CD8-positive, alpha-beta memory T cell (primary cell): ENCODE data around the gene MRPL41. TPM values are rescaled to one million over a fixed set of nuclear protein-coding genes. Genes with fewer than 3 reads are reported as not detected.
"Not testable (repeated sequence)": the region's sequence is repeated elsewhere in the genome, so short reads cannot be mapped to it uniquely, and the experiment has no call there.

Experiments used
- CTCF ChIA-PET: fragments of 350-600 bp; sonication (Branson Sonifier 250); formaldehyde crosslinking; loops from one replicate; lab custom pipeline; 2021; ENCODE audit warnings: antibody characterized with exemption; lab: Charles Lee
- POLR2A ChIA-PET: fragments of 350-600 bp; sonication (Branson Sonifier 250); formaldehyde crosslinking; loops from one replicate; lab custom pipeline; 2021; ENCODE audit warnings: antibody characterized with exemption; lab: Charles Lee
- DNase-seq, 5 donors: peaks; one replicate each; pipeline versions ENCODE4 v3.0.0 to v3.0.0-alpha.2; 2020 to 2022; ENCODE audit warnings: mixed read lengths in 1 of 5
- H3K27ac ChIP-seq: one replicate; pipeline ENCODE4 v1.7.0; 2013; ENCODE audit warnings: low read depth, mild to moderate bottlenecking, low read length, moderate library complexity
- H3K27me3 ChIP-seq: 2 replicates; pipeline ENCODE4 v1.7.0; 2013; ENCODE audit warnings: low read length, mild to moderate bottlenecking; ENCODE audit not compliant: insufficient read depth, poor library complexity, severe bottlenecking
- H3K36me3 ChIP-seq: 2 replicates; pipeline ENCODE4 v1.7.0; 2013; ENCODE audit warnings: mild to moderate bottlenecking, low read length, moderate library complexity; ENCODE audit not compliant: insufficient read depth
- H3K4me1 ChIP-seq: 2 replicates; pipeline ENCODE4 v1.7.0; 2013; ENCODE audit warnings: mild to moderate bottlenecking, low read length, moderate library complexity; ENCODE audit not compliant: insufficient read depth
- H3K4me3 ChIP-seq: 2 replicates; pipeline ENCODE4 v1.7.0; 2013; ENCODE audit warnings: mild to moderate bottlenecking, low read length
- H3K9me3 ChIP-seq: 2 replicates; pipeline ENCODE4 v1.7.0; 2013; ENCODE audit warnings: mild to moderate bottlenecking, low read length
- H3K27ac Mint-ChIP-seq, 8 donors: one replicate each; pipeline ENCODE4 v1.8.0; 2020 to 2021; ENCODE audit warnings: mixed read lengths in 8 of 8, mild to moderate bottlenecking in 6 of 8, inconsistent platforms in 3 of 8, moderate library complexity in 3 of 8
- H3K27me3 Mint-ChIP-seq, 2 donors: one replicate each; pipeline ENCODE4 v1.8.0; 2020 to 2021; ENCODE audit warnings: mixed read lengths in 2 of 2, mild to moderate bottlenecking in 1 of 2, moderate library complexity in 1 of 2
- H3K36me3 Mint-ChIP-seq, 3 donors: one replicate each; pipeline ENCODE4 v1.8.0; 2020 to 2021; ENCODE audit warnings: mixed read lengths in 3 of 3, inconsistent platforms in 1 of 3, mild to moderate bottlenecking in 1 of 3
- H3K4me1 Mint-ChIP-seq, 3 donors: one replicate each; pipeline ENCODE4 v1.8.0; 2020 to 2021; ENCODE audit warnings: mixed read lengths in 3 of 3, inconsistent platforms in 1 of 3, mild to moderate bottlenecking in 1 of 3
- H3K4me3 Mint-ChIP-seq, 7 donors: one replicate each; pipeline ENCODE4 v1.8.0; 2020 to 2021; ENCODE audit warnings: mixed read lengths in 7 of 7, mild to moderate bottlenecking in 6 of 7, moderate library complexity in 4 of 7, inconsistent platforms in 2 of 7
- H3K9me3 Mint-ChIP-seq, 5 donors: one replicate each; pipeline ENCODE4 v1.8.0; 2020 to 2022; ENCODE audit warnings: mixed read lengths in 5 of 5, mild to moderate bottlenecking in 3 of 5, moderate library complexity in 2 of 5, inconsistent platforms in 1 of 5
- polyA plus RNA-seq: library from polyadenylated mRNA; unstranded; fragments of 300-500 nt; fragmentation: Illumina TruSeq; gene quantifications from one replicate; pipeline ENCODE4 v1.2.3, GENCODE V29; 2021
- total RNA-seq, 2 experiments: library from RNA; stranded (reverse); gene quantifications; one replicate each; pipeline ENCODE4 v1.2.3, GENCODE V29; 2021

MRPL41 gene
- total and polyA plus RNA-seq, 3 experiments from 2014 or later, result 44.9 to 68.2 (median 65.9) TPM

DNA sequence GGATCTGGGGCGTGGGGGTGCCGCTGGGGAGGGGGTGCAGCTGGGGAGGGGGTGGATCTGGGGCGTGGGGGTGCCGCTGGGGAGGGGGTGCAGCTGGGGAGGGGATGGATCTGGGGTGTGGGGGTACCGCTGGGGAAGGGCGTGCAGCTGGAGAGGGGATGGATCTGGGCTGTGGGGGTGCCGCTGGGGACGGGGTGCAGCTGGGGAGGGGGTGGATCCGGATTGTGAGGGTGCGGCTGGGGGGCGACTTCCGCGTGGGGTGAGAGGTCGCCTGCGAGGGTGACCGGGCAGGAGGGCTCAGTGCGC lies 768 bp upstream of the MRPL41 start:
- H3K9me3 Mint-ChIP-seq, H3K27me3 ChIP-seq, H3K36me3 ChIP-seq, H3K9me3 ChIP-seq, DNase-seq, H3K27me3 Mint-ChIP-seq, POLR2A ChIA-PET: not testable (repeated sequence)
- CTCF ChIA-PET, result interaction anchor here (0.6 to 2.2 kb wide), 3 partner anchors 16 to 774 kb away, joined by 3 to 7 read pairs (median 3); no protein-coding TSS in a partner anchor
- Mint-ChIP-seq H3K27ac (peak overlapping the region in 1 of 8 donors; percentile 54), H3K4me3 (peak overlapping the region in 6 of 7 donors; percentile 15 to 72 (median 56)), H3K36me3 (peaks cover 0 to 22% (median 7%) of the 10 kb centered on the region in 3 donors), H3K4me1 (peaks cover 10 to 20% (median 13%) of the 10 kb centered on the region in 3 donors)
- Histone ChIP-seq H3K4me1 (peaks cover 14% of the 10 kb centered on the region), H3K27ac (peak overlapping the region; percentile 51), H3K4me3 (peak overlapping the region; percentile 55)

DNA sequence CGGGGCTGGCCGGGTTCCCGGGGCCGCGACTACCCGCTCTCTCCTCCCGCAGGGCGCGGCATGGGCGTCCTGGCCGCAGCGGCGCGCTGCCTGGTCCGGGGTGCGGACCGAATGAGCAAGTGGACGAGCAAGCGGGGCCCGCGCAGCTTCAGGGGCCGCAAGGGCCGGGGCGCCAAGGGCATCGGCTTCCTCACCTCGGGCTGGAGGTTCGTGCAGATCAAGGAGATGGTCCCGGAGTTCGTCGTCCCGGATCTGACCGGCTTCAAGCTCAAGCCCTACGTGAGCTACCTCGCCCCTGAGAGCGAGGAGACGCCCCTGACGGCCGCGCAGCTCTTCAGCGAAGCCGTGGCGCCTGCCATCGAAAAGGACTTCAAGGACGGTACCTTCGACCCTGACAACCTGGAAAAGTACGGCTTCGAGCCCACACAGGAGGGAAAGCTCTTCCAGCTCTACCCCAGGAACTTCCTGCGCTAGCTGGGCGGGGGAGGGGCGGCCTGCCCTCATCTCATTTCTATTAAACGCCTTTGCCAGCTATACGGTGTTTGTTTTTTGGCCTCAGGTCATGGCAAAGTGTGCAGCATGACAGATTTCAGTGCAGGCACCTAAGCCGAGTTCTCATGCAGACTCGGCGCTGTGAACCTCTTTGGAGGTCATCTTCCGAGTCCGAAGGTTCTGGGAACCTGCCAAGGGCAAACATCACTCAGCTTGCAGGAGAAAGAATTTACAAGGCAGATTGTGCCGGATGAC lies 516 bp downstream of the MRPL41 start:
- peak overlapping the region; percentile 77 to 93 (median 84) for H3K27ac Mint-ChIP-seq
- peaks cover 14% of the 10 kb centered on the region for H3K4me1 ChIP-seq

DNA sequence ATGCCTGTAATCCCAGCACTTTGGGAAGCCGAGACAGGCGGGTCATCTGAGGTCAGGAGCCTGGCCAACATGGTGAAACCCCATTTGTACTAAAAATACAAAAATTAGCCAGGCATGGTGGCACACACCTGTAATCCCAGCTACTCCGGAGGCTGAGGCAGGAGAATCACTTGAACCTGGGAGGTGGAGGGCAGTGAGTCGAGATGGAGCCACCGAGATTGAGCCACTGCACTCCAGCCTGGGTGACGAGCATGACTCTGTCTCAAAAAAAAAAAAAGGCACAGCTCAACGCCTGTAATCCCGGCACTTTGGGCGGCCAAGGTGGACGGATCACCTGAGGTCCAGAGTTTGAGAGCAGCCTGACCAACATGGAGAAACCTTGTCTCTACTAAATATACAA lies 2.0 kb downstream of the MRPL41 start:
- CTCF ChIA-PET, H3K9me3 ChIP-seq, DNase-seq, H3K4me3 ChIP-seq, H3K36me3 ChIP-seq, POLR2A ChIA-PET, H3K9me3 Mint-ChIP-seq, H3K27me3 Mint-ChIP-seq, H3K27me3 ChIP-seq, H3K27ac ChIP-seq: not testable (repeated sequence)
- Mint-ChIP-seq H3K27ac (peak overlapping the region in 2 of 8 donors; percentile 43 to 80), H3K4me1 (peaks cover 10 to 20% (median 13%) of the 10 kb centered on the region in 3 donors), H3K36me3 (peaks cover 0 to 40% (median 7%) of the 10 kb centered on the region in 3 donors), H3K4me3 (peak overlapping the region in 2 of 7 donors; percentile 48 to 81)
- H3K4me1 ChIP-seq, result peaks cover 14% of the 10 kb centered on the region

More for the DNA sequence above, 516 bp downstream of the MRPL41 start:
- ChIA-PET CTCF (interaction anchor here (0.9 to 2.0 kb wide), 6 partner anchors 9 to 360 kb away, joined by 3 to 12 read pairs (median 4); partner anchors contain the start of genes DPH7, EXD3 and NOXA1), POLR2A (interaction anchor here (0.6 to 1.9 kb wide), 9 partner anchors 25 to 312 kb away, joined by 3 to 8 read pairs (median 5); partner anchors contain the start of genes DPH7, EHMT1, EXD3 and NOXA1)
- H3K4me3 ChIP-seq, result peak overlapping the region; percentile 62
- no peaks in the 10 kb centered on the region for H3K9me3 Mint-ChIP-seq
- H3K4me1 Mint-ChIP-seq, result peaks cover 10 to 20% (median 13%) of the 10 kb centered on the region in 3 donors
- H3K27me3 Mint-ChIP-seq, result no peaks in the 10 kb centered on the region
- no peaks in the 10 kb centered on the region for H3K9me3 ChIP-seq
- H3K4me3 Mint-ChIP-seq, result peak overlapping the region; percentile 81 to 92 (median 86)
- peaks cover 0 to 33% (median 7%) of the 10 kb centered on the region in 3 donors for H3K36me3 Mint-ChIP-seq
- peak in 1 of 5 donors; percentile 8 for DNase-seq
- H3K36me3 ChIP-seq, result no peaks in the 10 kb centered on the region
- no peaks in the 10 kb centered on the region for H3K27me3 ChIP-seq
- H3K27ac ChIP-seq, result peak overlapping the region; percentile 62

DNA sequence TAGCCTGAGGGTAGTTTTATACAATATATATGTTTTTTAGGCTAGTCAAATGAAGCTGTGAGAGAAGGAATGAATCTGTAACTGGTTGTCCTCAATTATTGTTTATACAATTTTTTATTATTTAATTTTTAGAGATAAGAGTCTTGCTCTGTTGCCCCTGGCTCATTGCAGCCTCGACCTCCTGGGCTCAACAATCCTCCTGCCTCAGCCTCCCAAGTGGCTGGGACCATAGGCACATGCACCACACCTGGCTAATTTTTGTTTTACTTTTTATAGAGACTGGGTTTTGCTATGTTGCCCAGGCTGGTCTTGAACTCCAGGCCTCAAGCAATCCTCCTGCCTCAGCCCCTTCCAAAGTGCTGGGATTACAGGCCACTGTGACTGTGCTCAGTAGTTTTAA lies 2.7 kb downstream of the MRPL41 start:
- ChIA-PET CTCF (no interaction called here), POLR2A (interaction anchor here (0.5 kb wide), 1 partner anchor 797 kb away, joined by 3 read pairs; the partner anchor contains the start of gene LCN8)
- Histone ChIP-seq H3K27ac (no peak overlapping the region), H3K4me1 (peaks cover 14% of the 10 kb centered on the region), H3K4me3 (no peak overlapping the region), H3K27me3 (no peaks in the 10 kb centered on the region), H3K36me3 (peaks cover 6% of the 10 kb centered on the region), H3K9me3 (no peaks in the 10 kb centered on the region)
- H3K9me3 Mint-ChIP-seq, result no peaks in the 10 kb centered on the region
- no peak for DNase-seq
- peaks cover 0 to 41% (median 7%) of the 10 kb centered on the region in 3 donors for H3K36me3 Mint-ChIP-seq
- peak overlapping the region in 1 of 8 donors; percentile 60 for H3K27ac Mint-ChIP-seq
- no peaks in the 10 kb centered on the region for H3K27me3 Mint-ChIP-seq
- peak overlapping the region in 3 of 7 donors; percentile 34 to 46 (median 40) for H3K4me3 Mint-ChIP-seq
- peaks cover 10 to 20% (median 13%) of the 10 kb centered on the region in 3 donors for H3K4me1 Mint-ChIP-seq

DNA sequence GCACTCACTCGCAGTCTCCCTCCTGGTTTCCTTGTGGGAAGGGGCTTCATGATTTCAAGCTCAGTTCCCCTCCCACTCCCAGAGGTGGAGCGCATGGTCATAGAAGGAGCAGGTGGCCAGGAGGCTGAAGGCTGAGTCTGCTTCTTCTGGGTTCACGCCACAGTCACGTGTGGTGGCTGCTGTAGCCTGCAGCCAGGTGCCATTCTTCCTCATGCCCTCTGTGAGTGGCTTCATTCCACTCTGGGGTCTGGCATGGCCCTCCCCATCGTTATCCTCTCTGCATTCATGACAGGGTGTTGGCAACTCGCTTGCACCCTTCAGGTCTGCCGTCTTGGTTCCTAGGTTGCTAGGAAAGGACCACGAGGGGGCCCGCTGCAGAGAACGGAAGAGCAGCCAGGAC lies 3.5 kb downstream of the MRPL41 start:
- Histone ChIP-seq H3K4me3 (no peak overlapping the region), H3K27me3 (no peaks in the 10 kb centered on the region), H3K4me1 (peaks cover 5% of the 10 kb centered on the region), H3K36me3 (peaks cover 6% of the 10 kb centered on the region), H3K9me3 (no peaks in the 10 kb centered on the region), H3K27ac (no peak overlapping the region)
- no peak for DNase-seq
- Mint-ChIP-seq H3K36me3 (peaks cover 6 to 49% (median 15%) of the 10 kb centered on the region in 3 donors), H3K4me3 (peak overlapping the region in 1 of 7 donors; percentile 21), H3K27ac (peak overlapping the region in 2 of 8 donors; percentile 60 to 68), H3K4me1 (peaks cover 5 to 13% (median 6%) of the 10 kb centered on the region in 3 donors), H3K9me3 (no peaks in the 10 kb centered on the region), H3K27me3 (no peaks in the 10 kb centered on the region)
- ChIA-PET POLR2A (no interaction called here), CTCF (no interaction called here)

DNA sequence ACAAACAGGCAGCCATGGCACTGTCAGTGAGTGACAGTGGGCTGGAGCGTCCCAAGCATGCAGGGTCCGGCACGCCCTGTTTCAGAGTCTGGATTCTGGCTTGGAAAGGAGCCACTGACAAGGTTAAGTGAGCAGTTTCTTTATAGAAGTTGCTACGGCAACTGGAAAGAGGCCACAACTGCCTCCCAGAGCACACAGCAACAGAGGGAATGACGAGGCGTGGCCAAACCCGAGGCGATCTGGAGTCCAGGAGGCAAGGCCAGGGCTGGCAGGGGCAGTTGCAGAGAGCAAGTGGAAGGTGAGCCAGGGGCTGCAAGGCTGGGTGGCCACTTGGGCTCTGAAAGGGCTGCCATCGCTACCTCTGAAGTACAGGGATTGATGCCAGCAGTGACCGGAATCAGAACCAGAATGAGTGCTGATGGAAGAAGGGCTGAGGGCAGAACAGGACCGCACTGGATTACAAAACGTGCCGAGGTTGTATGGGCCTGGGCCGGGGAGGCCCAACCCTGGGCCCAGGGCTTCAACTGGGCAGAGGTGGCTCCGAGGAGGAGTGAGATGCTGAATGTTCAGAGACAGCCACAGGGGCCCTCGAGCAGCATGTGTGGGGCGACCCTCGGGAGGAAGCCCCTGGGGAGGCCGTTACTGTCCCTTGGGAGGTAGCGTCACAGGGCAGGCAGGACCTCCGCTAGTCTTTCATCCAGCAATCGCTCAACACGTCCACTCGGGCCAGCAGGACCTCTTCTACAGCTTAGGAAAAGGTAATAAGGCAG lies 4.6 kb downstream of the MRPL41 start:
- H3K4me1 ChIP-seq, result peaks cover 4% of the 10 kb centered on the region
- peak overlapping the region in 1 of 8 donors; percentile 71 for H3K27ac Mint-ChIP-seq
- no peaks in the 10 kb centered on the region for H3K27me3 Mint-ChIP-seq
- peaks cover 7 to 53% (median 15%) of the 10 kb centered on the region in 3 donors for H3K36me3 Mint-ChIP-seq
- H3K4me3 Mint-ChIP-seq, result no peak overlapping the region
- no peaks in the 10 kb centered on the region for H3K27me3 ChIP-seq
- no peak overlapping the region for H3K4me3 ChIP-seq
- no peaks in the 10 kb centered on the region for H3K9me3 ChIP-seq
- no peak for DNase-seq
- ChIA-PET CTCF (no interaction called here), POLR2A (no interaction called here)
- H3K4me1 Mint-ChIP-seq, result peaks cover 3 to 10% (median 5%) of the 10 kb centered on the region in 3 donors
- H3K9me3 Mint-ChIP-seq, result no peaks in the 10 kb centered on the region
- H3K27ac ChIP-seq, result no peak overlapping the region
- H3K36me3 ChIP-seq, result peaks cover 6% of the 10 kb centered on the region

DNA sequence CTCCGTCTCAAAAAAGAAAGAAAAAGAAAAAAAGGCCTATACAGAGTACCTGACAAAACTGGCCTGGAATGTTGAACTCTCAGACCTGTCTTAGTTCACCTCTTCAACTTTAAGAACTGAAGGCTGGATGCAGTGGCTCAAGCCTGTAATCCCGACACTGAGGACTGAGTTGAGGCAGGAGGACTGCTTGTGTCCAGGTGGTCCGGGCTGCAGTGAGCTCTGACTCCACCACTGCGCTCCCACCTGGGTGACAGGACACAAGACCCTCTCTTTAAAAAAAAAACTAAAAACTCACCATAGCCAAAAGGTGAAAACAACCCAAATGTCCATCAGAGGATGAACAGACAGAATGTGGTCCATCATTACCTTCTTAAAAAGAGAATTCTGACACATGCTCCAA lies 6.4 kb downstream of the MRPL41 start:
- POLR2A ChIA-PET, result no interaction called here
- H3K27me3 ChIP-seq, result no peaks in the 10 kb centered on the region
- H3K27me3 Mint-ChIP-seq, result no peaks in the 10 kb centered on the region

More for the DNA sequence above, 6.4 kb downstream of the MRPL41 start:
- Histone ChIP-seq H3K36me3 (peaks cover 6% of the 10 kb centered on the region), H3K4me1 (no peaks in the 10 kb centered on the region), H3K4me3 (no peak overlapping the region), H3K9me3 (no peaks in the 10 kb centered on the region), H3K27ac (no peak overlapping the region)
- peak overlapping the region in 1 of 8 donors; percentile 23 for H3K27ac Mint-ChIP-seq
- CTCF ChIA-PET, result interaction anchor here (0.8 kb wide), 1 partner anchor 21 kb away, joined by 3 read pairs; no protein-coding TSS in a partner anchor
- H3K4me1 Mint-ChIP-seq, result peaks cover 0 to 3% (median 0%) of the 10 kb centered on the region in 3 donors
- H3K36me3 Mint-ChIP-seq, result peaks cover 7 to 64% (median 21%) of the 10 kb centered on the region in 3 donors
- H3K4me3 Mint-ChIP-seq, result no peak overlapping the region
- DNase-seq, result no peak
- no peaks in the 10 kb centered on the region for H3K9me3 Mint-ChIP-seq
